GM21619 (cell line): Measurements from ENCODE around the gene GPA33.

Experiments
- ATAC-seq: cut with Tn5 transposase; IDR thresholded peaks from one replicate; pipeline ENCODE4 v1.9.1; 2021; ENCODE audit not compliant: unreplicated experiment

Gene GPA33

GRCh38 chr1:167088746-167089417, 1.3 kb downstream of the GPA33 start:
- ATAC-seq: no peak

- ATAC-seq: no peak
Measured at GRCh38 chr1:167086768-167087167, 3.4 kb downstream of the GPA33 start.

- no peak for ATAC-seq
Measured at GRCh38 chr1:167086033-167086432, 4.1 kb downstream of the GPA33 start.

- no peak for ATAC-seq
Measured at GRCh38 chr1:167084757-167085156, 5.4 kb downstream of the GPA33 start.

- ATAC-seq: no peak
Measured at GRCh38 chr1:167083871-167084270, 6.3 kb downstream of the GPA33 start.

- ATAC-seq: no peak
Measured at GRCh38 chr1:167083066-167083665, 7.0 kb downstream of the GPA33 start.

GRCh38 chr1:167082511-167083027, 7.6 kb downstream of the GPA33 start:
- no peak for ATAC-seq

GRCh38 chr1:167081594-167082156, 8.5 kb downstream of the GPA33 start:
- ATAC-seq: no peak

- no peak for ATAC-seq
Measured at GRCh38 chr1:167077868-167078210, 12.3 kb downstream of the GPA33 start.

GRCh38 chr1:167077128-167077867, 12.9 kb downstream of the GPA33 start:
- no peak for ATAC-seq

- ATAC-seq: no peak
Measured at GRCh38 chr1:167076136-167076710, 14.0 kb downstream of the GPA33 start.

- no peak for ATAC-seq
Measured at GRCh38 chr1:167071286-167071685, 18.9 kb downstream of the GPA33 start.

GRCh38 chr1:167068761-167069160, 21.4 kb downstream of the GPA33 start:
- ATAC-seq: no peak

- ATAC-seq: no peak
Measured at GRCh38 chr1:167067904-167068303, 22.3 kb downstream of the GPA33 start.

- ATAC-seq: peak; percentile 73
Measured at GRCh38 chr1:167066333-167067122, 23.6 kb downstream of the GPA33 start.

GRCh38 chr1:167065471-167065870, 24.7 kb downstream of the GPA33 start:
- no peak for ATAC-seq

- no peak for ATAC-seq
Measured at GRCh38 chr1:167064621-167065020, 25.6 kb downstream of the GPA33 start.

GRCh38 chr1:167061073-167061464, 29.1 kb downstream of the GPA33 start:
- ATAC-seq: no peak

- ATAC-seq: no peak
Measured at GRCh38 chr1:167060141-167061072, 29.8 kb downstream of the GPA33 start.

- ATAC-seq: no peak
Measured at GRCh38 chr1:167059809-167060107, 30.4 kb downstream of the GPA33 start.
